Vagina (tissue), 2 donors: ENCODE results near the gene HOXA7.

Experiments
- CTCF ChIP-seq, 3 experiments: fragments of 450-650 bp in 2 of 3; fragments of 200-600 bp in 1 of 3; sonication (generic) in 1 of 3; IDR thresholded peaks; one replicate each; pipeline ENCODE4 v1.5.1; 2017 to 2019; ENCODE audit warnings: antibody characterized with exemption in 3 of 3, mild to moderate bottlenecking in 2 of 3, moderate library complexity in 2 of 3
- POLR2A ChIP-seq, 2 donors: fragments of 450-650 bp; IDR thresholded peaks; one replicate each; pipeline ENCODE4 v1.6.1; 2017; ENCODE audit warnings: antibody characterized with exemption in 2 of 2, mild to moderate bottlenecking in 2 of 2, moderate library complexity in 2 of 2

GRCh38 chr7:27191161-27191731, 34.8 kb upstream of the HOXA7 start:
- TF ChIP-seq POLR2A (IDR thresholded peaks at IDR 0.05) (no peak), CTCF (IDR thresholded peaks at IDR 0.05) (no peak)
